Measurements from ENCODE around the gene POLR2F.

DNA sequence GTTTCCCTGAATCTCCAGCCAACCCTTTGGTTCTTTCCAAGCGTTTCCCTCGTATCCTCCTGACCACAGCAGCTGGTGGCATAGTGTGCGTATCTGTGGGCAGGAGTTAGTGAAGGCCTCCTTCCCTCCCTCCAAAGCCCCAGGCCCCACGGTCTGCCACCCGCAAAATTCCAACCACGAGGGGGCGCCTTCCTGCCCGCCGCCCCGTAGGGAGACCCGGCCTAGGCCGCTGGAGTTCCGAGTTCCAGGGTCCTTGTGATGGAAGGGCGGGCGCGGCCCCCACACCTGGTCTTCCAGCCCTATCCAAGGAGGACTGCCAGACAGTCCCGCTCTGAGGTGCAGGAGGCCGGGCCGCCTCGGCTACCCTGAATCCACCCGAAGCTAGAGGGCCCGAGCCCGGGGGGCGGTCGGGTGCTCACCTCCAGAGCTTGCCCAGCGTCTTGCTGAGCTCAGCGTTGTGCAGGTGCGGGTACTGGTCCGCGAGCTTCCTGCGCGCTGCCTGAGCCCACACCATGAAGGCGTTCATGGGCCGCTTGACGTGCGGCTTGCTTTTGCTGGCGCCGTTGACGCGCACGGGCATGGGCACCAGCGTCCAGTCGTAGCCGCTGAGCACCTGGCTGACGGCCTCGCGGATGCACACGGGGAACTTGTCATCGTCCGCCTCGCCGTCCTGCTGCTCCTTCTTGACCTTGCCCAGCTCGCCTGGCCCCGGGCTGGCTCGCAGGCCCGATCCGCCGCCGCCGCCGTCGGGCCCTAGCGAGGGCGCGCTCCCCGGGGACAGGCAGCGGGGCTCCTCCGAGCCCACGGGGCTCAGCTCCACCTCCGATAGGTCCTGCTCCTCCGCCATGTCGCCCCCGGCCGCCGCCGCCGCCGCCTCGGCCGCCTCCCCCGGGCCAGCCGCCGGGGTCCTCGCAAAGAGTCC, 29.7 kb downstream of the POLR2F start:
- TF ChIP-seq POLR2A (IDR thresholded peaks at IDR 0.05) (no peak), CTCF (IDR thresholded peaks at IDR 0.05 in 4 of 5, conservative IDR thresholded peaks at IDR 0.05 in 1 of 5) (no peak)
